ENCODE measurements around the gene SUSD2.

GRCh38 chr22:24232124-24232523 lies 50.8 kb downstream of the SUSD2 start:
- TF ChIP-seq RARB (CRISPR knock-in tag; IDR thresholded peaks at IDR 0.05) = no peak
- TF ChIP-seq CREB5 (CRISPR knock-in tag; IDR thresholded peaks at IDR 0.05; ENCODE audit: low read depth) = no peak
- TF ChIP-seq SNAI2 (CRISPR knock-in tag; IDR thresholded peaks at IDR 0.05) = no peak
- TF ChIP-seq ZNF8 (CRISPR knock-in tag; IDR thresholded peaks at IDR 0.05) = no peak
- TF ChIP-seq ZNF565 (CRISPR knock-in tag; conservative IDR thresholded peaks at IDR 0.05; ENCODE audit: low read depth) = no peak

Data from SK-N-SH treated with all-trans-retinoic acid at 6 μM for 48 hours (cell line).